ENCODE results near the gene CCDC47. TPM values are rescaled to one million over a fixed set of nuclear protein-coding genes. Genes with fewer than 3 reads are reported as not detected.

CCDC47 gene
- total RNA-seq, 1 experiment from 2014 or later, result 64.0 TPM

- Histone ChIP-seq H3K27me3 (ENCODE audit: insufficient read depth, low read depth) (no peaks in the 10 kb centered on the region), H3K4me3 (no peak overlapping the region), H2AFZ (no peak overlapping the region), H3K9me2 (ENCODE audit: insufficient read depth) (no peaks in the 10 kb centered on the region), H3K4me1 (replicated peaks; ENCODE audit: insufficient read depth) (peaks cover 26% of the 10 kb centered on the region), H3K4me2 (no peak overlapping the region), H3K79me2 (ENCODE audit: low read depth) (peaks cover 83% of the 10 kb centered on the region), H3K27ac (no peak overlapping the region), H3K9me3 (ENCODE audit: insufficient read depth, low read depth) (no peaks in the 10 kb centered on the region), H3K36me3 (ENCODE audit: low read depth) (peaks cover 39% of the 10 kb centered on the region), H4K20me1 (ENCODE audit: insufficient read depth) (peaks cover 38% of the 10 kb centered on the region; the same call in 1 of the 2 replicates), H3F3A (ENCODE audit: insufficient read depth, low read depth) (peaks cover 37% of the 10 kb centered on the region)
- no peak for DNase-seq
- CTCF ChIA-PET, result no interaction called here
- POLR2A ChIA-PET (ENCODE audit: unreplicated experiment), result interaction anchor here (0.5 kb wide), 1 partner anchor 237 kb away, joined by 4 read pairs; no protein-coding TSS in a partner anchor
- intact Hi-C loops (cut with micrococcal nuclease; ENCODE audit: unreplicated experiment), result no loop called here
- no TSS peak for BruUV-seq (replicated peaks)
- no peak for TF ChIP-seq EZH2 (IDR thresholded peaks at IDR 0.05; ENCODE audit: low read depth)
- TF ChIP-seq CTCF (conservative IDR thresholded peaks at IDR 0.05), result no peak
Measured at GRCh38 chr17:63768433-63768832, 5.0 kb downstream of the CCDC47 start.

- H3K4me2 ChIP-seq, result no peak overlapping the region
- H3K9me3 ChIP-seq (ENCODE audit: insufficient read depth, low read depth), result no peaks in the 10 kb centered on the region
- ChIA-PET CTCF (interaction anchor here (0.9 kb wide), 1 partner anchor 82 kb away, joined by 3 read pairs; no protein-coding TSS in a partner anchor), POLR2A (ENCODE audit: unreplicated experiment) (interaction anchor here (0.6 kb wide), 1 partner anchor 395 kb away, joined by 3 read pairs; no protein-coding TSS in a partner anchor)
- H3K4me3 ChIP-seq, result no peak overlapping the region
- peaks cover 47% of the 10 kb centered on the region for H3K36me3 ChIP-seq (ENCODE audit: low read depth)
- no peak overlapping the region for H3K27ac ChIP-seq
- H3K9me2 ChIP-seq (ENCODE audit: insufficient read depth), result no peaks in the 10 kb centered on the region
- intact Hi-C loops (cut with micrococcal nuclease; ENCODE audit: unreplicated experiment), result no loop called here
- no peak for DNase-seq
- H3K79me2 ChIP-seq (ENCODE audit: low read depth), result peaks cover 70% of the 10 kb centered on the region
- peaks cover 45% of the 10 kb centered on the region for H3F3A ChIP-seq (ENCODE audit: insufficient read depth, low read depth)
- BruUV-seq (replicated peaks), result no TSS peak
- H2AFZ ChIP-seq, result no peak overlapping the region
- H3K27me3 ChIP-seq (ENCODE audit: insufficient read depth, low read depth), result no peaks in the 10 kb centered on the region
- no peak for TF ChIP-seq CTCF (conservative IDR thresholded peaks at IDR 0.05)
- no peak for TF ChIP-seq EZH2 (IDR thresholded peaks at IDR 0.05; ENCODE audit: low read depth)
- peaks cover 23% of the 10 kb centered on the region for H3K4me1 ChIP-seq (replicated peaks; ENCODE audit: insufficient read depth)
- peaks cover 45% of the 10 kb centered on the region for H4K20me1 ChIP-seq (ENCODE audit: insufficient read depth)
Measured at GRCh38 chr17:63766754-63767153, 6.6 kb downstream of the CCDC47 start.

- intact Hi-C loops (cut with micrococcal nuclease; ENCODE audit: unreplicated experiment), result no loop called here
- Histone ChIP-seq H3F3A (ENCODE audit: insufficient read depth, low read depth) (peaks cover 39% of the 10 kb centered on the region), H3K4me2 (no peak overlapping the region), H3K4me1 (replicated peaks; ENCODE audit: insufficient read depth) (peaks cover 2% of the 10 kb centered on the region), H3K9me3 (ENCODE audit: insufficient read depth, low read depth) (no peaks in the 10 kb centered on the region), H4K20me1 (ENCODE audit: insufficient read depth) (peaks cover 45% of the 10 kb centered on the region), H3K4me3 (no peak overlapping the region), H3K79me2 (ENCODE audit: low read depth) (peaks cover 50% of the 10 kb centered on the region), H3K27me3 (ENCODE audit: insufficient read depth, low read depth) (no peaks in the 10 kb centered on the region), H3K27ac (no peak overlapping the region), H3K36me3 (ENCODE audit: low read depth) (peaks cover 54% of the 10 kb centered on the region), H2AFZ (no peak overlapping the region), H3K9me2 (ENCODE audit: insufficient read depth) (no peaks in the 10 kb centered on the region)
- no peak for TF ChIP-seq CTCF (conservative IDR thresholded peaks at IDR 0.05)
- no peak for TF ChIP-seq EZH2 (IDR thresholded peaks at IDR 0.05; ENCODE audit: low read depth)
- BruUV-seq (replicated peaks), result no TSS peak
- ChIA-PET CTCF (no interaction called here), POLR2A (ENCODE audit: unreplicated experiment) (no interaction called here)
- DNase-seq, result no peak
Measured at GRCh38 chr17:63764716-63765115, 8.7 kb downstream of the CCDC47 start.
